ENCODE data around the gene EMC10. TPM values are rescaled to one million over a fixed set of nuclear protein-coding genes. Genes with fewer than 3 reads are reported as not detected.

Gene EMC10
- 68.5 TPM for total RNA-seq

DNA sequence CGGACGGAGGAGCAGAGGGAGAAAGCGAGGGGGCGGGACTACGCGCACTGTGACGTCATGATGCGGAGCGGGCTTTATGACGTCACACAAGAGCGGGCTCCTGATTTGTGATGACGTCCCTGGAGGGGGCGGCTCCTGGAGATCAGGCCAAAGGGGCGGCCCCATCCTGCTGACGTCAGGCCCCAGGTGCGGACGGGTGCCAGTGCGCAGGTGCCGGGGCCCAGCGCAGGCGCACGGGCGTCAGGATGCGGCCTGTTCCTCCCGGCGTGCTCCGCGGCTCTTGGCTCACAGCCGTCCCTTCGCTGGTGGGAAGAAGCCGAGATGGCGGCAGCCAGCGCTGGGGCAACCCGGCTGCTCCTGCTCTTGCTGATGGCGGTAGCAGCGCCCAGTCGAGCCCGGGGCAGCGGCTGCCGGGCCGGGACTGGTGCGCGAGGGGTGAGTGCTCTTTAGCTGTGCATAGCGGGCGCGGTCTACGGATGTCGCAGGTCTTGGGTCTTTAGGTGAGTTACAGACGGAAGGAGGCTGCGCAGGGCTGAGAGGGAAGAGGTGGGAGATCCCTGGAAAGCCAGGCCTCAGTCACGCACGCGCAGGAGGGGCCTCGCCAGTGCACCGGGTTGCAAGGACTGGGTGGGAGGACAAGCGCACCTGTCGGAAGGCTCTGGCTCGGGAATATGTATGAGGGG is at the start of gene EMC10, which contains the start of gene GARIN5A:
Gene EMC10 (plus strand): TSS at position 284 of the 683 bp plus-strand sequence. CDS start 38 bp downstream, at position 322.
Gene GARIN5A (minus strand): TSS at position 625 of the 683 bp plus-strand sequence. CDS start 460 bp downstream, at position 165.

DNA sequence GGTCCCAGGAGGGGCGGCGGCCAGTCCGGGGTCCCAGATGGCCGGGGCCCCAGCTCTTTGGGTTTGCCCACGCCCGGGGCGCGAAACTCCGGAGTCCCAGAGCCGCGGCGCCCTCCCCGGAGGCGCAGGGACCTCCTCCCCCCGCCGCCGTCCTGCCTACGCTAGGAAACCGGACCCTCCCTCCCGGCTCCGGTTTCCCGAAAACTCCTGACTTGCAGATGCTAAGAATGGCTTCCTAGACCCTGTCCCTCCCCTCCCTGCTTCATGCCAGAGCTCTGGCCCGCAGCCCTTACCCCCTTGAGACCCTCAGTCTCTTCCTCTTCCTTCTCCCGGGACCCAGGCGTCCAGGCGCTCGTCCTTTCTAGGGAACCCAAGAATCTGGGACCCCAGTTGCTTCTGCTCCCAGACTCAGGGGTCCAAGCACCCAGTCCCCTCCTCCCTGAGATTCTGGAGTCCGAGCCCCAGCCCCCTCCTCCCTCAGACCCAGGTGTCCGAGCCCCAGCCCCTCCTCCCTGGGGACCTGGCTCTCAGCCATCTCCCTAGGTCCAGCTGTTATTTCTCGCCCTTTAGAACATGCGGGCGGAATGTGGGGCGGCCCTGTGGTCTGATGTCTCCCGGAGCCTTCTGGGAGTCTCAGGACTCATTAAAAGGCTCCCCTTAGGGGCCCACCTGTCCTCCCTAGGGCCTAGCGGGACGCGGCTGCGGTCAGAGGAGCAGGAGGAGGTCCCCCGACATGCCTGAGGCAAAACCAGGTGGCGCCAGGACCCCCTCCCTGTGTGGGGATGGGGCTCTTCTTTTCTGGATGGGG is 43.9 kb upstream of the EMC10 start, which contains the start of gene MYBPC2:
Gene MYBPC2 (plus strand): TSS at position 672 of the 808 bp plus-strand sequence. CDS start 62 bp downstream, at position 734.

DNA sequence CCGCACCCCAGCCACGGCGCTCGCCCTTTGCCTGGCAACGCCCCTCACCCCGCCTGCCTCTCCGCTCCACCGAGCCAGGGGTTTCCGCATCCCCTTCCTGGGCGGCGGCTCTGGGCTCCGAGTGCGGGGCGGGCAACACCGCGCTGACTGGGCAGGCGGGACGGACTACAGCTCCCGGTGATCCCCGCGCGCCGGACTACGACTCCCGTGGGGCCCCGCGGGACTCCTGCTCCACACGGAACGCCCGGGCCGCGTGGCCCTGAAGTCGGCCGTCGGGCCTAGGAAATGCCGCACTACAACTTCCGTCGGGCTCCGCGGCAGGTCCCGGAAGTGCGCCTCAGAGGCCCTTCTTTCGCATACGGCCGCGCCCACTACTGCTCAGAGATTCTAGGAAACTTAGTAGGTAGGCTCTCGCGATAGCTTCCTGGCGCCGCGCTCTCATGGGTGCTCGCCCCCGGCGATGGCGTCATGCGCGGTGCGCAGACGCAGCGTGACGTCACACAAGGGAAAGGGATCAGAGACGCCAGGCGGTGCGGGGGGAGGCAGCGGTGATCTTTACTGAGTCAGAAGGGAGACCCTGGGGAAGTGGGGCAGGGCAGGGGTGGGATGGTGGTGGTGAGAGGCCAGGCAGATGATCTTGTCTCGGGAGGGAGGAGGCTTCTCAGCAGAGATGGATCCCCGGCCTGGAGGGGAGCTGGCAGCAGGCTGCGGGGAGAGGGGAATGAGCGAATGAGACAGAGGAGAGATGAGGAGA is 34.9 kb downstream of the EMC10 start, which contains the start of gene JOSD2:
Gene JOSD2 (minus strand): TSS at position 123 of the 754 bp plus-strand sequence. CDS start 760 bp downstream, outside the sequence.

DNA sequence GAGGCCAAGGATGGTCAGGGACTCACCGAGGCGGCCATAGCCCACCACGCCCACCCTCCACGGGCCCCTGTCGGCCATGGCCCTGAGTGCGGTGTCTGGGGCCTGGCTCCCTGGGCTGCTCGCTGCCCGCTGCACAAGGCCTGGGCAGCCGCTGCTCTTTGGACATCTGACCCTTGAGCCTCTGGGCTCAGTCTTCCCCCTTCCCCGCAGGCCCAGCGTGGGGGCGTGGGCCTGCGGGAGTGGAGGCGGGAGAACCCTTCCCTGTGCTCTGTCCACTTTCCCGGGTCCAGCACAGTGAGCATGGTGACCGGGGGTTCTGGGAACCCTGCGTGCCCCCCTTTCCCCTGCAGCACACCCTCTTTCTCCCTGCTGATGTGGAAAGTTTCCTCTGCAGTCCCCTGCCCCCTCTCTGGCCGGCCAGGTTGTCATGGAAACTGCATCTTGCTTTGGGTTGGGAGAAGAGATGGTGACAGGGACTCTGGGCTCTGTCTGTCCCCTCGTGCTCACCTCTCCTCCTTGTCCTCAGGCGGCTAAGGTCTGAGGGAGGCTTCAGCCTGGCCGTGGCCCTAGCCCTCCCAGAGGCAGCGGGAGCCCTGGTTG is 37.5 kb downstream of the EMC10 start, which contains the start of gene ASPDH:
Gene ASPDH (minus strand): TSS at position 168 of the 600 bp plus-strand sequence. CDS start 90 bp downstream, at position 78.

Other genes starting within 250 kb of the EMC10 start
- 3.2 TPM for gene KCNC3, start 147.1 kb upstream of the EMC10 start, total RNA-seq
- gene NAPSA, start 110.9 kb upstream of the EMC10 start, total RNA-seq = 0.46 TPM
- gene NR1H2, start 100.0 kb upstream of the EMC10 start, total RNA-seq = 21.2 TPM
- 12.0 TPM for gene POLD1, start 92.2 kb upstream of the EMC10 start, total RNA-seq
- gene SPIB, start 57.6 kb upstream of the EMC10 start, total RNA-seq = 0.23 TPM
- gene MYBPC2, start 43.6 kb upstream of the EMC10 start, total RNA-seq = 0.92 TPM
- gene GARIN5A, start 341 bp downstream of the EMC10 start, total RNA-seq = 7.2 TPM
- gene JOSD2, start 34.7 kb downstream of the EMC10 start, total RNA-seq = 3.7 TPM
- gene ASPDH, start 37.4 kb downstream of the EMC10 start, total RNA-seq = 3.0 TPM
- gene LRRC4B, start 91.9 kb downstream of the EMC10 start, total RNA-seq = 105 TPM
- gene SYT3, start 163.4 kb downstream of the EMC10 start, total RNA-seq = 36.0 TPM
- not detected for gene C19orf81, start 172.9 kb downstream of the EMC10 start, total RNA-seq
- gene SHANK1, start 243.3 kb downstream of the EMC10 start, total RNA-seq = 23.3 TPM
- 2.5 TPM for gene CLEC11A, start 246.9 kb downstream of the EMC10 start, total RNA-seq

Data from diencephalon (tissue), 1 donor.